K562 (cell line): ENCODE measurements around the gene EMC1. TPM values are rescaled to one million over a fixed set of nuclear protein-coding genes. Genes with fewer than 3 reads are reported as not detected.

Experiments used
- ATAC-seq: fragments of 200-7000 bp; cut with Tn5 transposase; 3 replicates; pipeline ENCODE4 v1.9.1; 2020; ENCODE audit warnings: moderate library complexity
- Bru-seq: library from RNA; stranded (reverse); fragments of 400-500 nt; gene quantifications from one replicate; lab custom pipeline; 2021; lab: Mats Ljungman, UMichigan
- BruChase-seq, 2 experiments: library from RNA; stranded (reverse); fragments of 400-500 nt; gene quantifications; one replicate each; lab custom pipeline; 2021; lab: Mats Ljungman, UMichigan
- BruUV-seq: library from RNA; stranded (reverse); fragments of 400-500 nt; replicated peaks from 2 replicates; lab custom pipeline; 2021; lab: Mats Ljungman, UMichigan
- CTCF ChIA-PET: fragments of 300-600 bp; formaldehyde crosslinking; extraction: SDS; loops from one replicate; lab custom pipeline; 2021; ENCODE audit warnings: low intra/inter-chr PET ratio; lab: Yijun Ruan, JAX
- POLR2A ChIA-PET: fragments of 300-600, 350-650 bp; sonication (Branson Sonifier 250); formaldehyde crosslinking; extraction: SDS; loops from one replicate; lab custom pipeline; 2021; ENCODE audit warnings: antibody characterized with exemption, inconsistent platforms; lab: Yijun Ruan, JAX
- DNase-seq, 4 experiments: peaks; one replicate each; pipeline versions ENCODE4 v3.0.0 to v3.0.0-alpha.2; 2011 to 2018; ENCODE audit warnings: low spot score in 3 of 4, mixed read lengths in 3 of 4; ENCODE audit errors: extremely low read depth in 1 of 4
- FAIRE-seq: peaks from 2 replicates; lab custom pipeline; 2011; peaks lifted over from hg19 to GRCh38; lab: Jason Lieb, UNC
- H2AFZ ChIP-seq: 2 replicates; pipeline ENCODE4 v1.6.0; 2011; ENCODE audit warnings: low read depth, low read length, control low read depth, inconsistent platforms
- H3K27ac ChIP-seq: fragments of 200-600 bp; 3 replicates; pipeline ENCODE4 v1.8.0; 2011; ENCODE audit warnings: low read depth, mild to moderate bottlenecking, control low read depth, inconsistent platforms, low read length, moderate library complexity, mixed read lengths; ENCODE audit errors: extremely low read depth
- H3K27me3 ChIP-seq, 2 experiments: fragments of 300-600 bp in 1 of 2; 2 replicates in 1 of 2; 3 replicates in 1 of 2; pipeline versions ENCODE4 v1.6.0 to v1.8.0; 2011; ENCODE audit warnings: inconsistent platforms in 2 of 2, low read length in 2 of 2, mild to moderate bottlenecking in 1 of 2, mixed read lengths in 1 of 2, moderate library complexity in 1 of 2; ENCODE audit not compliant: control insufficient read depth in 2 of 2, insufficient read depth in 2 of 2
- H3K36me3 ChIP-seq: fragments of 300-600 bp; 3 replicates; pipeline ENCODE4 v1.8.0; 2011; ENCODE audit warnings: mild to moderate bottlenecking, low read length, inconsistent platforms; ENCODE audit not compliant: control insufficient read depth, insufficient read depth
- H3K4me1 ChIP-seq, 2 experiments: fragments of 200-600 bp in 1 of 2; replicated peaks in 1 of 2; 2 replicates in 1 of 2; 3 replicates in 1 of 2; pipeline versions ENCODE4 v1.5.1 to v1.8.0; 2011; ENCODE audit warnings: inconsistent platforms in 2 of 2, low read length in 2 of 2, mild to moderate bottlenecking in 1 of 2, mixed read lengths in 1 of 2, moderate library complexity in 1 of 2; ENCODE audit not compliant: control insufficient read depth in 2 of 2, insufficient read depth in 2 of 2
- H3K4me2 ChIP-seq: 2 replicates; pipeline ENCODE4 v1.6.1; 2011; ENCODE audit warnings: low read length, control low read depth, inconsistent platforms, mixed read lengths; ENCODE audit not compliant: insufficient read depth
- H3K4me3 ChIP-seq: fragments of 200-600 bp; sonication (generic), shearing (Covaris generic); 2 replicates; pipeline ENCODE4 v1.5.1; 2016; ENCODE audit warnings: control low read depth, inconsistent platforms
- H3K79me2 ChIP-seq: fragments of 200-600 bp; 3 replicates; pipeline ENCODE4 v1.8.0; 2011; ENCODE audit warnings: low read length, inconsistent platforms; ENCODE audit not compliant: control insufficient read depth, insufficient read depth
- H3K9ac ChIP-seq, 2 experiments: 2 replicates each; pipeline versions ENCODE4 v1.6.0 to v1.6.1; 2011; ENCODE audit warnings: low read depth in 2 of 2, low read length in 2 of 2, control low read depth in 1 of 2, inconsistent platforms in 1 of 2, mild to moderate bottlenecking in 1 of 2, mixed read lengths in 1 of 2; ENCODE audit not compliant: insufficient read depth in 1 of 2
- H3K9me1 ChIP-seq: one replicate; pipeline ENCODE4 v1.6.0; 2011; ENCODE audit warnings: inconsistent platforms, mild to moderate bottlenecking, low read length, moderate library complexity; ENCODE audit not compliant: control insufficient read depth, insufficient read depth
- H3K9me3 ChIP-seq: replicated peaks from 2 replicates; pipeline ENCODE4 v1.5.1; 2011; ENCODE audit warnings: low read depth, low read length, inconsistent platforms; ENCODE audit not compliant: control insufficient read depth, insufficient read depth
- H4K20me1 ChIP-seq: replicated peaks from 2 replicates; pipeline ENCODE4 v1.6.1; 2011; ENCODE audit warnings: low read length, inconsistent platforms, mixed read lengths; ENCODE audit not compliant: control insufficient read depth, insufficient read depth
- DPF2 ChIP-seq: fragments of 450-650 bp; IDR thresholded peaks from 2 replicates; pipeline ENCODE4 v1.6.1; 2016
- E2F1 ChIP-seq: sonication (generic); formaldehyde crosslinking; IDR thresholded peaks from 2 replicates; pipeline ENCODE4 v1.8.1; 2023; ENCODE audit warnings: mild to moderate bottlenecking, missing genetic modification reagents, moderate library complexity
- MBD2 ChIP-seq: sonication (generic); IDR thresholded peaks from 2 replicates; pipeline ENCODE4 v1.6.1; 2016; ENCODE audit warnings: low read depth, borderline replicate concordance
- MEF2A ChIP-seq: IDR thresholded peaks from 2 replicates; pipeline ENCODE4 v1.6.1; 2011; ENCODE audit warnings: low read depth, mild to moderate bottlenecking, low read length, moderate library complexity; ENCODE audit not compliant: control insufficient read depth
- NR0B1 ChIP-seq: fragments of 450-650 bp; IDR thresholded peaks from one replicate; pipeline ENCODE4 v1.6.1; 2018; ENCODE audit warnings: mild to moderate bottlenecking, moderate library complexity; ENCODE audit not compliant: partially characterized antibody
- PHF20 ChIP-seq: fragments of 450-650 bp; IDR thresholded peaks from 2 replicates; pipeline ENCODE4 v1.6.1; 2018; ENCODE audit not compliant: partially characterized antibody
- POLR2AphosphoS2 ChIP-seq: IDR thresholded peaks from 2 replicates; pipeline ENCODE4 v1.6.1; 2012; ENCODE audit warnings: low read length, improper control_type of control experiment
- SMARCC2 ChIP-seq: fragments of 450-650 bp; IDR thresholded peaks from 2 replicates; pipeline ENCODE4 v1.6.1; 2017; ENCODE audit warnings: antibody characterized with exemption, moderate library complexity, mild to moderate bottlenecking, low read depth
- WGBS: fragments of 100-300 bp; shearing (Covaris generic); methylation state at CpG from one replicate; pipeline ENCODE4 v1.1.6; 2016; ENCODE audit warnings: low coverage, mixed read lengths; ENCODE audit not compliant: insufficient coverage; ENCODE audit errors: missing lambda C conversion rate; 5-methylcytosine and 5-hydroxymethylcytosine counted together
- in situ Hi-C: fragments of 300-500 bp; cut with MboI; formaldehyde crosslinking; loops from 4 replicates; pipeline ENCODE4 v1.15.0; 2018; ENCODE audit warnings: inconsistent platforms, mixed read lengths
- intact Hi-C: fragments of 100-400 bp; cut with micrococcal nuclease; formaldehyde crosslinking; loops from 2 replicates; pipeline ENCODE4 v1.14.2; 2022
- long read RNA-seq, 3 experiments: library from polyadenylated mRNA in 2 of 3; library from RNA in 1 of 3; unstranded in 2 of 3; stranded (forward) in 1 of 3; transcript quantifications; one replicate each; pipeline ENCODE4 v2.0.0, GENCODE V29; 2019 to 2022
- polyA minus RNA-seq, 3 experiments: library from RNA; depleted of rRNA, polyadenylated mRNA; stranded (reverse); fragments of >200 nt; gene quantifications; 2 replicates each; pipeline ENCODE4 v1.2.3, GENCODE V29; 2011
- polyA plus RNA-seq, 8 experiments: library from polyadenylated mRNA; depleted of rRNA in 4 of 8; stranded (reverse) in 5 of 8; unstranded in 3 of 8; fragments of >200 nt; fragmentation: Nextera tagmentation in 2 of 8; fragmentation: Illumina TruSeq in 1 of 8; extraction: Ambion mirVana in 2 of 8; extraction: Trizol in 1 of 8; gene quantifications; 2 replicates each; pipeline versions ENCODE4 v1.2.1 to v1.2.3, GENCODE V29; 2011 to 2014; ENCODE audit warnings: inconsistent platforms in 1 of 8, missing spikeins in 1 of 8
- total RNA-seq, 7 experiments: library from RNA; depleted of rRNA in 6 of 7; stranded (reverse); fragments of >200 nt in 6 of 7; fragmentation: Illumina TruSeq in 2 of 7; extraction: Trizol in 2 of 7; gene quantifications; 2 replicates each; pipeline versions ENCODE4 v1.2.1 to v1.2.3, GENCODE V29; 2011 to 2021; ENCODE audit warnings: low replicate concordance in 1 of 7
- TF ChIP-seq, protein P1 (sequence below): fragments of 450-650 bp; IDR thresholded peaks from 2 replicates; pipeline ENCODE4 v1.6.1; 2016; ENCODE audit warnings: mild to moderate bottlenecking

Gene EMC1
- total RNA-seq (2011; cell fraction: chromatin; rRNA removed; ENCODE audit: low replicate concordance): 276 and 409 TPM in 2 replicates
- total RNA-seq (2011; cell fraction: nucleolus; rRNA removed): 245 and 297 TPM in 2 replicates
- 245 and 273 TPM in 2 replicates for total RNA-seq (2011; cell fraction: nucleoplasm; rRNA removed)
- total RNA-seq (2014; rRNA removed): 37.5 and 65.1 TPM in 2 replicates
- total RNA-seq (2014; rRNA removed; fragmentation: Illumina TruSeq; extraction: Trizol): 32.8 and 35.4 TPM in 2 replicates
- total RNA-seq (2015; rRNA removed; fragmentation: Illumina TruSeq; extraction: Trizol): 36.9 and 37.4 TPM in 2 replicates
- 71.0 and 88.2 TPM in 2 replicates for total RNA-seq (2021)
- 17.8 and 40.9 TPM in 2 replicates for polyA plus RNA-seq (2011; rRNA removed)
- 34.1 and 42.0 TPM in 2 replicates for polyA plus RNA-seq (2011; cell fraction: cytosol; rRNA removed)
- polyA plus RNA-seq (2011; cell fraction: nucleus; rRNA removed): 140 and 211 TPM in 2 replicates
- polyA plus RNA-seq (2012): 40.3 and 58.0 TPM in 2 replicates
- polyA plus RNA-seq (2014; fragmentation: Illumina TruSeq; extraction: Trizol): 69.9 and 85.0 TPM in 2 replicates
- polyA plus RNA-seq (2014; fragmentation: Nextera tagmentation; extraction: Ambion mirVana): 10 to 100 TPM; 32.1 to 69.3 TPM
- 24.2 and 33.5 TPM in 2 replicates for polyA plus RNA-seq (2014; rRNA removed)
- polyA minus RNA-seq (2011; rRNA and poly(A)+ RNA removed): 38.2 and 49.9 TPM in 2 replicates
- polyA minus RNA-seq (2011; cell fraction: cytosol; rRNA and poly(A)+ RNA removed): 23.6 and 30.1 TPM in 2 replicates
- 62.5 and 79.1 TPM in 2 replicates for polyA minus RNA-seq (2011; cell fraction: nucleus; rRNA and poly(A)+ RNA removed)
- Bru-seq, nascent RNA: percentile 87 among the genes with signal in this experiment
- BruChase-seq, experiment 1, labeled RNA remaining after a 2-hour chase: percentile 87 among the genes with signal in this experiment
- BruChase-seq, experiment 2, labeled RNA remaining after a 6-hour chase: percentile 91 among the genes with signal in this experiment
- long read RNA-seq, experiment 1, full-length matches to known transcripts: 171 of 372 reads
- long read RNA-seq, experiment 1, partial matches to known transcripts: 58 of 372 reads
- long read RNA-seq, experiment 1, other reads (novel, unspliced or antisense): 143 of 372 reads
- long read RNA-seq, experiment 2, full-length matches to known transcripts: 23 of 85 reads
- long read RNA-seq, experiment 2, partial matches to known transcripts: 24 of 85 reads
- long read RNA-seq, experiment 2, other reads (novel, unspliced or antisense): 38 of 85 reads
- long read RNA-seq, experiment 3, full-length matches to known transcripts: 21 of 42 reads
- long read RNA-seq, experiment 3, partial matches to known transcripts: 8 of 42 reads
- long read RNA-seq, experiment 3, other reads (novel, unspliced or antisense): 13 of 42 reads

DNA sequence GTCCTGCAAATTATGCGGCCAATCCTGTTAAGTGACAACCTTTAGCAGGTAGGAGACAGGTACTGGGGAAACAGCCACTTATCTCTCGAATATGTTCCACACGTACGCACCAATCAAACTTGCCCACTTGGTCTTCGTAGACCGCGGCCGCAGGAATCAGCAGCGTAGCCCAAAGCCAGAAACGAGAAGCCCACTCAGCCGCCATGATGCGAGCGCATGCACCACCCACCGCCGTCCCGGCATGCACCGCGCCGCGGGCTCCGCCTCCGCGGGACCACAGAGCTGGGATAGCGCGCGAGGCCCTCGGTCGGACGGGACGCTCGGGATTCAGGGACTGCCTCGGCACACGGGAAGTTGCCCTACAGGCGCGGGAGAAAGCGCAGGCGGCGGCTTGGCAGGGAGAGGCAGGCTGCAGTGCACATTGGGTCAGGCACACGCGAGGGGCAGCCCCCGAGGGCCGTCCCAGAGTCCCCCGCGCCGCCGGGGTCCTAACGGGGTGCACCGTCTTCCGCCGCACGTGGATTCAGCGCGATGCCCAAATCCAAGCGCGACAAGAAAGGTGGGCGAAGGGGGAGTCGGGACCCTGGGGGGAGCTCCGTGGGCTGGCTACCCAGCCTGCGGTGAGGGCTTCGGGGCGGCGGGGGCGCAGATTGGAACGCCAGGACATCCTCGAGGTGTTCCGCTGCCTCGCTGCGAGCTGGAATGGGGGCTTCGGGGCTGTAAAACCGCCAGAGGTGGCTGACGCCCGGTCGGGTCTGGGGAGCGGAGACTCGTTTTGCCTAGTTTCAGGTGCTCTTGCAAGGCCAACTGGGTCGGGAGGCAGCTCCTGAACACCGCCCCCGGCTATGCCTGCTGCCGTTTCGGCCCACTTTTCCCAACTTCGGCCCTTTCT, at the start of gene EMC1, which contains the start of gene MRTO4:
Gene EMC1, minus strand, starts transcription at position 220 of the 892 bp plus-strand sequence. Its CDS starts 15 bp downstream, at position 205.
Gene MRTO4, plus strand, starts transcription at position 501 of the 892 bp plus-strand sequence. Its CDS starts 31 bp downstream, at position 532.
- ATAC-seq (peak; percentile 93), FAIRE-seq (peak; percentile 75), DNase-seq (peak; percentile 94 to 95 (median 94))
- POLR2A ChIA-PET: interaction anchor here (0.5 to 3.0 kb wide), 20 partner anchors 10 to 409 kb away, joined by 3 to 37 read pairs (median 4); partner anchors contain the start of genes AKR7A2, ALDH4A1 and SLC66A1
- WGBS: under 1% methylated on average over 79 of the region's 81 CpGs
- Histone ChIP-seq H3K9ac (peak within 1 kb of the TSS; percentile 100), H3K36me3 (peaks cover 65% of the 10 kb centered on the region), H3K4me2 (peak within 1 kb of the TSS; percentile 98), H3K27me3 (no peaks in the 10 kb centered on the region), H3K9me1 (peaks cover 3% of the 10 kb centered on the region), H4K20me1 (peaks cover 3% of the 10 kb centered on the region; the same call in 1 of the 2 replicates), H3K79me2 (peaks cover 98% of the 10 kb centered on the region), H3K9me3 (no peaks in the 10 kb centered on the region), H3K4me3 (peak within 1 kb of the TSS; percentile 99), H3K4me1 (peaks cover 14 to 21% of the 10 kb centered on the region in 2 experiments; a peak in 4 of 5 replicates), H3K27ac (peak within 1 kb of the TSS; percentile 99), H2AFZ (peak within 1 kb of the TSS; percentile 100)
- CTCF ChIA-PET: no interaction called here
- intact Hi-C loops (loop anchor here (5.0 kb wide), 3 partner anchors 61 to 401 kb away; partner anchors contain the start of genes AKR7A2 and SLC66A1), in situ Hi-C loops (no loop called here)
- no TSS peak for BruUV-seq
- TF ChIP-seq, protein P1, sequence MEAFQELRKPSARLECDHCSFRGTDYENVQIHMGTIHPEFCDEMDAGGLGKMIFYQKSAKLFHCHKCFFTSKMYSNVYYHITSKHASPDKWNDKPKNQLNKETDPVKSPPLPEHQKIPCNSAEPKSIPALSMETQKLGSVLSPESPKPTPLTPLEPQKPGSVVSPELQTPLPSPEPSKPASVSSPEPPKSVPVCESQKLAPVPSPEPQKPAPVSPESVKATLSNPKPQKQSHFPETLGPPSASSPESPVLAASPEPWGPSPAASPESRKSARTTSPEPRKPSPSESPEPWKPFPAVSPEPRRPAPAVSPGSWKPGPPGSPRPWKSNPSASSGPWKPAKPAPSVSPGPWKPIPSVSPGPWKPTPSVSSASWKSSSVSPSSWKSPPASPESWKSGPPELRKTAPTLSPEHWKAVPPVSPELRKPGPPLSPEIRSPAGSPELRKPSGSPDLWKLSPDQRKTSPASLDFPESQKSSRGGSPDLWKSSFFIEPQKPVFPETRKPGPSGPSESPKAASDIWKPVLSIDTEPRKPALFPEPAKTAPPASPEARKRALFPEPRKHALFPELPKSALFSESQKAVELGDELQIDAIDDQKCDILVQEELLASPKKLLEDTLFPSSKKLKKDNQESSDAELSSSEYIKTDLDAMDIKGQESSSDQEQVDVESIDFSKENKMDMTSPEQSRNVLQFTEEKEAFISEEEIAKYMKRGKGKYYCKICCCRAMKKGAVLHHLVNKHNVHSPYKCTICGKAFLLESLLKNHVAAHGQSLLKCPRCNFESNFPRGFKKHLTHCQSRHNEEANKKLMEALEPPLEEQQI: no peak; the same call in 1 of the 2 replicates
- no peak for TF ChIP-seq NR0B1
- TF ChIP-seq POLR2AphosphoS2: no peak
- TF ChIP-seq PHF20: peak; percentile 93
- TF ChIP-seq MEF2A: no peak
- TF ChIP-seq SMARCC2: no peak
- TF ChIP-seq MBD2: peak; percentile 54
- TF ChIP-seq E2F1: peak; percentile 34; the same call in 1 of the 2 replicates
- TF ChIP-seq DPF2: no peak
